Endothelial cell of umbilical vein (primary cell): ENCODE results near the gene CLEC4E. TPM values are rescaled to one million over a fixed set of nuclear protein-coding genes. Genes with fewer than 3 reads are reported as not detected.
"Not testable (repeated sequence)": the region's sequence is repeated elsewhere in the genome, so short reads cannot be mapped to it uniquely, and the experiment has no call there.

ENCODE experiments used
- BruUV-seq: library from RNA; stranded (reverse); fragments of 400-500 nt; replicated peaks from 2 replicates; lab custom pipeline; 2021; lab: Mats Ljungman, UMichigan
- CTCF ChIA-PET: fragments of 300-600, 350-600 bp; sonication (Branson Sonifier 250); formaldehyde crosslinking; loops from one replicate; lab custom pipeline; 2021; ENCODE audit warnings: antibody characterized with exemption, inconsistent platforms; lab: Charles Lee
- POLR2A ChIA-PET: fragments of 300-600, 350-600 bp; sonication (Branson Sonifier 250); formaldehyde crosslinking; loops from one replicate; lab custom pipeline; 2021; ENCODE audit warnings: antibody characterized with exemption, inconsistent platforms; lab: Charles Lee
- DNase-seq: peaks from one replicate; pipeline ENCODE4 v3.0.0-alpha.2; 2011; ENCODE audit warnings: low read depth, low spot score
- FAIRE-seq: peaks from 2 replicates; lab custom pipeline; 2011; peaks lifted over from hg19 to GRCh38; lab: Jason Lieb, UNC
- H2AFZ ChIP-seq: 2 replicates; pipeline ENCODE4 v1.6.0; 2012; ENCODE audit warnings: low read depth, low read length, control low read depth, inconsistent platforms
- H3K27ac ChIP-seq: 2 replicates; pipeline ENCODE4 v1.5.1; 2011; ENCODE audit warnings: low read depth, mild to moderate bottlenecking, control low read depth, low read length, moderate library complexity; ENCODE audit not compliant: insufficient read depth
- H3K27me3 ChIP-seq, 2 experiments: 2 replicates each; pipeline versions ENCODE4 v1.6.0 to v1.6.1; 2011; ENCODE audit warnings: low read length in 2 of 2, mixed read lengths in 1 of 2; ENCODE audit not compliant: control insufficient read depth in 2 of 2, insufficient read depth in 2 of 2
- H3K36me3 ChIP-seq, 2 experiments: 2 replicates in 1 of 2; 3 replicates in 1 of 2; pipeline ENCODE4 v1.5.1; 2011; ENCODE audit warnings: low read length in 2 of 2, mild to moderate bottlenecking in 1 of 2, moderate library complexity in 1 of 2; ENCODE audit not compliant: control insufficient read depth in 2 of 2, insufficient read depth in 2 of 2; ENCODE audit errors: extremely low read depth in 1 of 2
- H3K4me1 ChIP-seq: 3 replicates; pipeline ENCODE4 v1.5.1; 2011; ENCODE audit warnings: mild to moderate bottlenecking, low read length; ENCODE audit not compliant: control insufficient read depth, insufficient read depth; ENCODE audit errors: extremely low read depth
- H3K4me2 ChIP-seq: 2 replicates; pipeline ENCODE4 v1.6.1; 2011; ENCODE audit warnings: low read length, control low read depth, mixed read lengths; ENCODE audit not compliant: insufficient read depth
- H3K4me3 ChIP-seq, 3 experiments: fragments of 200-600 bp in 1 of 3; sonication (generic), shearing (Covaris generic) in 1 of 3; replicated peaks in 1 of 3; 2 replicates each; pipeline ENCODE4 v1.5.1; 2011 to 2016; ENCODE audit warnings: control low read depth in 3 of 3, low read length in 3 of 3, mild to moderate bottlenecking in 2 of 3, inconsistent platforms in 1 of 3, low read depth in 1 of 3, moderate library complexity in 1 of 3; ENCODE audit not compliant: insufficient read depth in 1 of 3
- H3K79me2 ChIP-seq: 2 replicates; pipeline ENCODE4 v1.6.0; 2012; ENCODE audit warnings: low read length, inconsistent platforms; ENCODE audit not compliant: control insufficient read depth, insufficient read depth
- H3K9ac ChIP-seq: replicated peaks from 2 replicates; pipeline ENCODE3; 2011; ENCODE audit warnings: low read length, control low read depth; ENCODE audit not compliant: insufficient read depth; ENCODE audit errors: extremely low read depth
- H3K9me1 ChIP-seq: replicated peaks from 3 replicates; pipeline ENCODE4 v1.6.0; 2011; ENCODE audit warnings: mild to moderate bottlenecking, low read length; ENCODE audit not compliant: control insufficient read depth, insufficient read depth; ENCODE audit errors: extremely low read depth
- H3K9me3 ChIP-seq: replicated peaks from 2 replicates; pipeline ENCODE4 v1.5.1; 2012; ENCODE audit warnings: low read length, inconsistent platforms; ENCODE audit not compliant: control insufficient read depth, insufficient read depth
- H4K20me1 ChIP-seq: replicated peaks from 2 replicates; pipeline ENCODE3; 2011; ENCODE audit warnings: mild to moderate bottlenecking, low read length; ENCODE audit not compliant: control insufficient read depth, insufficient read depth; ENCODE audit errors: extremely low read depth
- CTCF ChIP-seq, 2 donors: IDR thresholded peaks; 1 replicate in 1 of 2; 2 replicates in 1 of 2; pipeline ENCODE4 v1.5.1; 2011; ENCODE audit warnings: low read length in 2 of 2, mild to moderate bottlenecking in 2 of 2, moderate library complexity in 2 of 2, control low read depth in 1 of 2, inconsistent platforms in 1 of 2, low read depth in 1 of 2; ENCODE audit not compliant: insufficient read depth in 1 of 2; ENCODE audit errors: extremely low read depth in 1 of 2
- EZH2 ChIP-seq: IDR thresholded peaks from 2 replicates; pipeline ENCODE4 v1.6.1; 2012; ENCODE audit warnings: borderline replicate concordance, low read depth, mild to moderate bottlenecking, moderate library complexity, low read length, inconsistent platforms; ENCODE audit not compliant: severe bottlenecking
- FOS ChIP-seq: IDR thresholded peaks from 2 replicates; pipeline ENCODE4 v1.6.1; 2011; ENCODE audit warnings: mild to moderate bottlenecking, low read length, moderate library complexity, borderline replicate concordance; ENCODE audit not compliant: insufficient read depth
- GATA2 ChIP-seq: IDR thresholded peaks from 2 replicates; pipeline ENCODE4 v1.7.0; 2011; ENCODE audit warnings: low read depth, mild to moderate bottlenecking, moderate library complexity, mixed read lengths, low read length; ENCODE audit not compliant: insufficient read length, insufficient read depth
- JUN ChIP-seq: IDR thresholded peaks from 2 replicates; pipeline ENCODE4 v1.6.1; 2011; ENCODE audit warnings: borderline replicate concordance, low read depth; ENCODE audit not compliant: insufficient read length, insufficient read depth
- MAX ChIP-seq: IDR thresholded peaks from 2 replicates; pipeline ENCODE4 v1.6.1; 2011; ENCODE audit not compliant: insufficient read depth, insufficient read length
- MYC ChIP-seq: IDR thresholded peaks from one replicate; pipeline ENCODE4 v1.6.1; 2011; ENCODE audit warnings: mild to moderate bottlenecking, low read depth, low read length
- POLR2A ChIP-seq: IDR thresholded peaks from 2 replicates; pipeline ENCODE4 v1.6.1; 2012; ENCODE audit warnings: low read depth, mild to moderate bottlenecking, control low read depth, low read length
- POLR2AphosphoS5 ChIP-seq: IDR thresholded peaks from 2 replicates; pipeline ENCODE4 v1.6.1; 2012; ENCODE audit warnings: low read depth, mild to moderate bottlenecking, control low read depth, low read length, moderate library complexity; ENCODE audit not compliant: insufficient read depth
- dilution Hi-C: fragments of 300-500 bp; cut with MboI; formaldehyde crosslinking; loops from one replicate; pipeline ENCODE4 v1.15.0; 2019; ENCODE audit warnings: low sequenced_read_pairs; ENCODE audit not compliant: extremely low pct_ligation_motif_present
- intact Hi-C: fragments of 100-400 bp; cut with micrococcal nuclease; formaldehyde crosslinking; loops from one replicate; pipeline ENCODE4 v1.10.0; 2022
- polyA plus RNA-seq, 4 experiments: library from polyadenylated mRNA; depleted of rRNA in 3 of 4; stranded (reverse) in 3 of 4; unstranded in 1 of 4; fragments of >200 nt; gene quantifications; 2 replicates each; pipeline versions ENCODE4 v1.2.1 to v1.2.3, GENCODE V29; 2011 to 2012; ENCODE audit warnings: missing spikeins in 1 of 4
- total RNA-seq: library from RNA; stranded (reverse); gene quantifications from 2 replicates; pipeline ENCODE4 v1.2.3, GENCODE V29; 2021

Gene CLEC4E
- total and polyA plus RNA-seq, 2 donors (not counting 3 experiments of a cell fraction or from before 2014, with no cell fraction given) = not detected

- no peak for FAIRE-seq
- Histone ChIP-seq H3K9me1 (no peaks in the 10 kb centered on the region), H3K36me3 (no peaks in the 10 kb centered on the region), H3K4me1 (no peaks in the 10 kb centered on the region), H2AFZ (no peak overlapping the region), H3K27ac (no peak overlapping the region), H4K20me1 (no peaks in the 10 kb centered on the region), H3K79me2 (no peaks in the 10 kb centered on the region), H3K9ac (no peak overlapping the region), H3K27me3 (peaks cover 10 to 22% of the 10 kb centered on the region in 2 experiments), H3K9me3 (no peaks in the 10 kb centered on the region), H3K4me2 (no peak overlapping the region), H3K4me3 (no peak overlapping the region)
- no TSS peak for BruUV-seq
- ChIA-PET POLR2A (no interaction called here), CTCF (interaction anchor here (1.1 to 7.2 kb wide), 4 partner anchors 70 to 508 kb away, joined by 4 to 256 read pairs (median 82); partner anchors contain the start of gene AICDA)
- intact Hi-C loops (no loop called here), dilution Hi-C loops (no loop called here)
- no peak for TF ChIP-seq JUN
- no peak for TF ChIP-seq CTCF (IDR thresholded peaks at IDR 0.05; ENCODE audit: extremely low read depth in 1 of 2, insufficient read depth in 1 of 2, low read depth in 1 of 2, low read length in 2 of 2)
- no peak for TF ChIP-seq EZH2
- TF ChIP-seq GATA2 = no peak
- TF ChIP-seq POLR2AphosphoS5 = no peak
- no peak for TF ChIP-seq FOS
- TF ChIP-seq POLR2A = no peak
- TF ChIP-seq MAX = no peak
- no peak for TF ChIP-seq MYC
- DNase-seq = no peak
Measured at GRCh38 chr12:8541562-8541961, 857 bp upstream of the CLEC4E start.

- H3K36me3 ChIP-seq, H3K79me2 ChIP-seq, H3K9me3 ChIP-seq, DNase-seq, H4K20me1 ChIP-seq, H3K4me3 ChIP-seq, H3K27ac ChIP-seq, H2AFZ ChIP-seq, dilution Hi-C loops, FAIRE-seq, BruUV-seq, H3K4me2 ChIP-seq, CTCF ChIA-PET, H3K9ac ChIP-seq, H3K9me1 ChIP-seq, intact Hi-C loops, H3K4me1 ChIP-seq, POLR2A ChIA-PET: not testable (repeated sequence)
- H3K27me3 ChIP-seq = peaks cover 13 to 26% of the 10 kb centered on the region in 2 experiments
Measured at GRCh38 chr12:8537820-8538219, 2.9 kb downstream of the CLEC4E start.
